ENCODE results near the gene DCP1A.
A peak's percentile ranks its signal among the peaks of the same experiment; 100 is the strongest.

DCP1A gene

GRCh38 chr3:53242642-53243041 is 104.7 kb downstream of the DCP1A start:
- no peak for DNase-seq

GRCh38 chr3:53242155-53242554 is 105.2 kb downstream of the DCP1A start:
- no peak for DNase-seq

GRCh38 chr3:53240989-53241972 is 106.1 kb downstream of the DCP1A start:
- no peak for DNase-seq

- DNase-seq, result no peak
These were observed 107.5 kb downstream of the DCP1A start for GRCh38 chr3:53239800-53240199.

GRCh38 chr3:53238886-53239285 is 108.5 kb downstream of the DCP1A start:
- no peak for DNase-seq

- peak; percentile 96 for DNase-seq
These were observed 109.1 kb downstream of the DCP1A start for GRCh38 chr3:53238051-53238850.

GRCh38 chr3:53236112-53236841 is 111.1 kb downstream of the DCP1A start:
- peak; percentile 86 for DNase-seq

GRCh38 chr3:53235545-53235944 is 111.8 kb downstream of the DCP1A start:
- DNase-seq, result no peak

GRCh38 chr3:53234841-53235232 is 112.5 kb downstream of the DCP1A start:
- no peak for DNase-seq

GRCh38 chr3:53234130-53234840 is 113.1 kb downstream of the DCP1A start:
- no peak for DNase-seq
